ENCODE measurements around the gene RPP40. TPM values are rescaled to one million over a fixed set of nuclear protein-coding genes. Genes with fewer than 3 reads are reported as not detected.

RPP40 gene
- total and polyA plus RNA-seq, 2 of the 13 experiments (the other 11 are each of a cell fraction or from before 2014, with no cell fraction given), result 18.0 to 41.2 TPM

- Histone ChIP-seq H3K9me3 (ENCODE audit: low read length) (no peaks in the 10 kb centered on the region), H3K79me2 (ENCODE audit: insufficient read depth, low read length) (no peaks in the 10 kb centered on the region), H3K36me3 (replicated peaks in 1 of 2; ENCODE audit: control insufficient read depth in 1 of 2, insufficient read depth in 2 of 2, low read length in 2 of 2) (no peaks in the 10 kb centered on the region), H3K9ac (ENCODE audit: insufficient read depth, low read depth, low read length) (no peak overlapping the region), H3K4me2 (ENCODE audit: low read depth, low read length) (peak overlapping the region; percentile 18; the same call in 1 of the 2 replicates), H3K27me3 (ENCODE audit: control insufficient read depth in 1 of 2, insufficient read depth in 2 of 2, low read length in 2 of 2) (no peaks in the 10 kb centered on the region; a peak in 1 of 5 replicates), H2AFZ (ENCODE audit: low read length) (peak overlapping the region; percentile 67), H4K20me1 (ENCODE audit: insufficient read depth, low read length) (no peaks in the 10 kb centered on the region), H3K4me3 (replicated peaks in 1 of 3; ENCODE audit: insufficient read depth in 1 of 3, low read depth in 2 of 3, low read length in 3 of 3) (no peak overlapping the region), H3K27ac (ENCODE audit: extremely low read length, insufficient read depth, low read length) (no peak overlapping the region), H3K4me1 (ENCODE audit: insufficient read depth, low read length) (peaks cover 56% of the 10 kb centered on the region)
- WGBS (ENCODE audit: low lambda C conversion rate), result 25% methylated on average over 11 of the region's 13 CpGs
- FAIRE-seq (peak; percentile 99), ATAC-seq (peak; percentile 92), DNase-seq (ENCODE audit: low spot score) (peak; percentile 87)
- CTCF ChIA-PET (ENCODE audit: low intra/inter-chr PET ratio, low total read pairs), result interaction anchor here (0.7 to 1.3 kb wide), 2 partner anchors 27 to 273 kb away, joined by 3 to 7 read pairs; partner anchors contain the start of gene RPP40
- POLR2A ChIA-PET, result interaction anchor here (2.4 to 2.8 kb wide), 2 partner anchors 10 to 27 kb away, joined by 10 to 26 read pairs; partner anchors contain the start of gene RPP40
- in situ Hi-C loops (cut with HindIII; ENCODE audit: extremely low pct_ligation_motif_present, low pct_unique_long_range_greater_than_20kb) (no loop called here), intact Hi-C loops (cut with micrococcal nuclease; ENCODE audit: unreplicated experiment) (loop anchor here (1.0 to 10.0 kb wide), 4 partner anchors 26 to 716 kb away; partner anchors contain the start of gene RPP40)
- no TSS peak for BruUV-seq (replicated peaks)
- TF ChIP-seq BCL6 (CRISPR knock-in tag; IDR thresholded peaks at IDR 0.05) (0 out of 2 replicates have a peak, but pooled peaks have one; percentile 20), ZNF224 (CRISPR knock-in tag; IDR thresholded peaks at IDR 0.05) (no peak), ZNF878 (CRISPR knock-in tag; IDR thresholded peaks at IDR 0.05) (0 out of 2 replicates have a peak, but pooled peaks have one; percentile 55), RBM22 (optimal IDR thresholded peaks at IDR 0.05; ENCODE audit: low read length) (no peak), CREBL2 (CRISPR knock-in tag; IDR thresholded peaks at IDR 0.05; ENCODE audit: borderline replicate concordance) (no peak), ZUFSP (CRISPR knock-in tag; IDR thresholded peaks at IDR 0.05; ENCODE audit: borderline replicate concordance) (no peak), ZBTB44 (CRISPR knock-in tag; IDR thresholded peaks at IDR 0.05) (peak; percentile 55; the same call in 1 of the 2 replicates), THAP9 (CRISPR knock-in tag; IDR thresholded peaks at IDR 0.05; ENCODE audit: borderline replicate concordance) (peak; percentile 51; the same call in 1 of the 2 replicates), ZFY (CRISPR knock-in tag; IDR thresholded peaks at IDR 0.05) (peak; percentile 57; the same call in 1 of the 2 replicates), SP1 (IDR thresholded peaks at IDR 0.05) (no peak), SP1 (CRISPR knock-in tag; IDR thresholded peaks at IDR 0.05) (0 out of 2 replicates have a peak, but pooled peaks have one; percentile 25), ZBTB20 (CRISPR knock-in tag; IDR thresholded peaks at IDR 0.05; ENCODE audit: borderline replicate concordance, low read depth) (0 out of 2 replicates have a peak, but pooled peaks have one; percentile 20), XRCC5 (optimal IDR thresholded peaks at IDR 0.05; ENCODE audit: low read length) (peak; percentile 89), USF2 (IDR thresholded peaks at IDR 0.05; ENCODE audit: low read depth, low read length) (peak; percentile 63), USF2 (CRISPR knock-in tag; IDR thresholded peaks at IDR 0.05; ENCODE audit: borderline replicate concordance) (no peak)
These were observed 26.8 kb upstream of the RPP40 start for GRCh38 chr6:5030596-5031136.
